ENCODE data around the gene ADRA2A. TPM values are rescaled to one million over a fixed set of nuclear protein-coding genes. Genes with fewer than 3 reads are reported as not detected.

ADRA2A gene
- total RNA-seq, 4 donors from 2014 or later = 0.42 to 3.8 (median 3.6) TPM

DNA sequence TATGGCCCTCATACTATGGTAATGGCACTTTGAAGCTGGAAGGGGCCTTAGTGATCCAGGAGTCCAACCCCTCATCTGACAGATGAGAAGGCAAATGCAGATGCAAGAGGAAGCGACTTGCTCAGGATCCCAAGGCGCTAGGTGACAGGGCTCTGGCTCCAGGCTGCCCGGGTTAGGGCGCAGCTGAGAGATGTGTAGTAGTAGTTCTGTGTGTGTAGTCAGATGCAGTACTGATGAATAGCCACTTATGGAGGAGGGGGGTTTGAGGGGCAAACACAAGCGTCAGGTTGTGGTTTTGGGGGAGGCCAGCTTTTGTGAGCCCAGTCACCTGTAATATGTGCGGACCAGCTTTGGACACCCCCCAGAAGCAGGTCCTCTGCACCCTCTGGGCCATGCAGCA, 4.8 kb downstream of the ADRA2A start:
- no peak overlapping the region for H3K27ac ChIP-seq (replicated peaks in 1 of 4)
- H3K27me3 ChIP-seq = peaks cover 3 to 65% (median 24%) of the 10 kb centered on the region in 4 donors
- H3K4me1 ChIP-seq = peaks cover 17 to 33% (median 20%) of the 10 kb centered on the region in 4 donors
- H3K9me3 ChIP-seq = no peaks in the 10 kb centered on the region
- 90% methylated on average over 6 of the region's 6 CpGs for WGBS
- DNase-seq (ENCODE audit: extremely low spot score) = peak; percentile 70
- intact Hi-C loops (cut with DNase I) = no loop called here
- no peak overlapping the region for H3K4me3 ChIP-seq
- TF ChIP-seq EP300 (IDR thresholded peaks at IDR 0.05) = no peak
- TF ChIP-seq POLR2A (IDR thresholded peaks at IDR 0.05; ENCODE audit: low read depth) = no peak
- H3K36me3 ChIP-seq = no peaks in the 10 kb centered on the region

DNA sequence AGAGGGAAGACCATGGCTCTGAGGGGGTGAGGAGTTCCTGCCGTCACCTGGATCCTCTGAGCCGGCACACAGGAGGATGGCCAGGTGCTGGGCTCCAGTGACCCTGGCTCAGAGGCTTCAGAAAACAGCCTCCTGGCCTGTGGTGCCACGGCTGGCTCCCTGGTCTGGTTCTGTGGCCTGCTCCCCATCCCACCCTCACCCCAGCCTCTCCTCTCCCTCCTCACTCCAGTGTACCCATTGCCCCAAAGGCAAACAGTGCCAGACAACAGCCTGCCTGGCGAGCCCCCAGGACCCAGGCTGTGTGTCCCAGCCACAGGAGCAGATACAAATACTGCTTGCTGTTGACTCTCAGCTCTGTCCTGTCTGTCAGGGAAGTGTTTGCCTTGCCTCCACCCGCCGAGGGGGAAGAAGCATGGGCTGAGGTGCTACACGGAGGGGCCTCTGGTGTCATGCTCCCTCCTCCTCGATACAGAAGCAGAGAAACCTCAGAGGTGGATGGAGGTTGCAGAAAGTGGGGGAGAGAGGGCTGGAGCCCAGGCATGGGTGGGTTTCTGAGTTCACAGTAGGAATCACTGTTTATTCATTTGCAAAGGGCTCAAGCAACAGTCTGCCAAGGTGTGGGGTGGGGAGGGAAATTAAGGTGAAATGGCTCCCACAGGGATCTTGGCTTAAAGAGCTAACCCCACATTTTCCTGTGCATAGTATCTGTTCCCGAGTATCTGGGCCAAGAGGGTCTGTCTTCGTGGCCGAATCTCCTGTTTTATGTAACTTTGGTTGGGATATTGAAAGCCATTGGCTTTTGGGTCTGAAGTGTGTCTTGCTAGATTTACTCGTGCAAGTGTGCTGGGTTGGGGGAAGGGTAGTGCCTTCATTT, 5.5 kb downstream of the ADRA2A start:
- TF ChIP-seq, protein P1, sequence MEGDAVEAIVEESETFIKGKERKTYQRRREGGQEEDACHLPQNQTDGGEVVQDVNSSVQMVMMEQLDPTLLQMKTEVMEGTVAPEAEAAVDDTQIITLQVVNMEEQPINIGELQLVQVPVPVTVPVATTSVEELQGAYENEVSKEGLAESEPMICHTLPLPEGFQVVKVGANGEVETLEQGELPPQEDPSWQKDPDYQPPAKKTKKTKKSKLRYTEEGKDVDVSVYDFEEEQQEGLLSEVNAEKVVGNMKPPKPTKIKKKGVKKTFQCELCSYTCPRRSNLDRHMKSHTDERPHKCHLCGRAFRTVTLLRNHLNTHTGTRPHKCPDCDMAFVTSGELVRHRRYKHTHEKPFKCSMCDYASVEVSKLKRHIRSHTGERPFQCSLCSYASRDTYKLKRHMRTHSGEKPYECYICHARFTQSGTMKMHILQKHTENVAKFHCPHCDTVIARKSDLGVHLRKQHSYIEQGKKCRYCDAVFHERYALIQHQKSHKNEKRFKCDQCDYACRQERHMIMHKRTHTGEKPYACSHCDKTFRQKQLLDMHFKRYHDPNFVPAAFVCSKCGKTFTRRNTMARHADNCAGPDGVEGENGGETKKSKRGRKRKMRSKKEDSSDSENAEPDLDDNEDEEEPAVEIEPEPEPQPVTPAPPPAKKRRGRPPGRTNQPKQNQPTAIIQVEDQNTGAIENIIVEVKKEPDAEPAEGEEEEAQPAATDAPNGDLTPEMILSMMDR (IDR thresholded peaks at IDR 0.05) = no peak
- TF ChIP-seq POLR2A (IDR thresholded peaks at IDR 0.05; ENCODE audit: low read depth) = no peak
- TF ChIP-seq POLR2AphosphoS5 (IDR thresholded peaks at IDR 0.05) = no peak
- TF ChIP-seq EP300 (IDR thresholded peaks at IDR 0.05) = no peak
- WGBS = 60% methylated on average over 11 of the region's 12 CpGs
- intact Hi-C loops (cut with DNase I) = no loop called here
- Histone ChIP-seq H3K27me3 (peaks cover 0 to 57% (median 17%) of the 10 kb centered on the region in 4 donors), H3K9me3 (no peaks in the 10 kb centered on the region), H3K4me1 (peaks cover 9 to 26% (median 12%) of the 10 kb centered on the region in 4 donors), H3K4me3 (no peak overlapping the region), H3K36me3 (no peaks in the 10 kb centered on the region), H3K27ac (replicated peaks in 1 of 4) (no peak overlapping the region)
- peak; percentile 89 for DNase-seq (ENCODE audit: extremely low spot score)

DNA sequence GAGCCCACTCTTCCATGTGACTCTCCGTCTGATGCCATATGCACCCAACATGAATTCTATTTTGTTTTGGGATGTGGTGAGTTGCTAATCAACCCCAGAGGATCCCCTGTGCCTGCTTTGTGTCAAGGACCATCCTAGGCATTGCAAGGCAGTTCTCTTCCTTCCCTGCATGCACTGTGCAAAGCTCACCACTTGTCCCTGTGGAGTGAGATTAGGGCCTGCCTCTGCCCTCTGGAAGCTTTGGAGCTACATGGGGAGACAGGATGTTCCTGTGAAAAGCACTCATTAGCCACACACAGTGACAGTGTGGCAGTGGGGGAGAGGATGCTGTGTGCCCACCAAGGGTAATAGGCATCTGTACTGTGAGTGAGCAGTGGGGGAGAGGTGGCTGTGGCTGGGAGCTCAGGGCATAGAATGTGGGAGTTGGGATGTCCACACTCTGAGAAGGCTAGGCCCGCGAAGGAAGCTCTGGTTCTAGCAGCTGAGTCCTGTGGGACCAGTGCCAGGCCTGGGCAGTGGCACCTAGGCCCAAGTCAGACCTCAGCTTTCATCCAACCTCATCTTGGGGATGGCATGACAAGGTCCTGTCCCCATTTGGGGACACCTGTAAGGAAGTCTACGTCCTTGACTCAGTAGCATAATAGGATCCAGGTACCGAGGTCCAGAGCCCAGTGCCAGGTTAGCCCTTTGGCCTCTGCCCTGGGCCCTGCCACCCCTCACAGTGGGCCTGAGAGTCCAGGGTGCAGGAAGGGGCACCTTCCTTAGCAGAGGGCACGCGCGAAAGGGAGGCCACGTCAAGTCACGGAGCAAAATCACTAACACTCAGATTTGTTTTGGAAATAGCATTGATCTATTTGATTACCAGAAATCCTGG, 6.6 kb downstream of the ADRA2A start:
- Histone ChIP-seq H3K27ac (replicated peaks in 1 of 4) (no peak overlapping the region), H3K4me3 (no peak overlapping the region), H3K27me3 (peaks cover 0 to 46% (median 6%) of the 10 kb centered on the region in 4 donors), H3K9me3 (no peaks in the 10 kb centered on the region), H3K4me1 (peaks cover 0 to 15% (median under 1%) of the 10 kb centered on the region in 4 donors), H3K36me3 (no peaks in the 10 kb centered on the region)
- TF ChIP-seq POLR2A (IDR thresholded peaks at IDR 0.05; ENCODE audit: low read depth) (no peak), POLR2AphosphoS5 (IDR thresholded peaks at IDR 0.05) (no peak), EP300 (IDR thresholded peaks at IDR 0.05) (no peak)
- TF ChIP-seq, protein P1 (IDR thresholded peaks at IDR 0.05) = no peak
- DNase-seq (ENCODE audit: extremely low spot score) = peak; percentile 90
- intact Hi-C loops (cut with DNase I) = no loop called here
- 95% methylated on average over 10 of the region's 10 CpGs for WGBS

DNA sequence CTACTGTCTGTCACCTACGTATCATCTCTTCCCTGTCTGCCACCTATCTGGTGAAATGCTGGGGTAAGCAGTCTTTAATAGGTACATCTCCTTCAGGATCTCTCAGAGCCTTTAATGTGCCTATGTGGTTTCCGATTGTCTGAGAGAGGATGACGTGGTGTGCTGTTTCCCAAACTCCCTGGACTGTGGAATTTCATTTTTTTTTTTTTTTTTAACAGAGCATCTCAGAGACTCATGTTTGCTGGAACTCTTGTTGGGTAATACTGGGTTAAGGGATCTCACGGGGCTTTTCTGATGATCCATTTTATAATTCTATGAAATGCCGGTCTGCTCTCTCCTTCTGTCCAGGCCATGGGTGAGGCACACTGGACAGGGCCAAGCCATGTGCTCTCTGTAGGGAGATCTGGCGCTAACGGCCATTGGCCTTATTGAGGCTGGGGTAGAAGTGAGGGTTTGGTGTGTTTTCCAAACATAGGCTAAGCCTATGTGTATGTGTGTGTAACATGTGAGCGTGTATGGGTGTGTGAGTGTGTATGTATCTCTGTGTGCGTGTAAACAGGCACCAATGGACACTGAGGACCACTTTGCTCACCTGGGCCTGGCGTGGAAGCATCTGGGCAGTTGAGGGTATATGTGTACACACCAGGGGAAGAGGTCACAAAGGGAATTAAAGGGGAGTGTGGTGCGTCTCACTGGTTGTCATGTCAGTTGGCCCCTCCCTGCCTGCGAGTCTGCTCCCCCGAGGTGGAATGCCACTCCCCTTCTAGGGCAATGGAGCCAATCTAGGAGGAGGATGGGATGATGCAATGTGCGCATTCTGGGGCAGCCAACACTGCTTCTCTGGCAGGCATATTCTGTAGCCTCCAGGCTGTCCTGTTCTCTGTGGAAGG, 7.8 kb downstream of the ADRA2A start:
- peak; percentile 91 for DNase-seq (ENCODE audit: extremely low spot score)
- Histone ChIP-seq H3K4me1 (peaks cover 0 to 4% (median 0%) of the 10 kb centered on the region in 4 donors), H3K27ac (replicated peaks in 1 of 4) (no peak overlapping the region), H3K27me3 (peaks cover 0 to 40% (median under 1%) of the 10 kb centered on the region in 4 donors), H3K4me3 (no peak overlapping the region), H3K9me3 (no peaks in the 10 kb centered on the region), H3K36me3 (no peaks in the 10 kb centered on the region)
- intact Hi-C loops (cut with DNase I) = no loop called here
- TF ChIP-seq POLR2AphosphoS5 (IDR thresholded peaks at IDR 0.05) = no peak
- TF ChIP-seq, protein P1 (IDR thresholded peaks at IDR 0.05) = no peak
- no peak for TF ChIP-seq EP300 (IDR thresholded peaks at IDR 0.05)
- TF ChIP-seq POLR2A (IDR thresholded peaks at IDR 0.05; ENCODE audit: low read depth) = no peak
- 77% methylated on average over 14 of the region's 14 CpGs for WGBS

Data from esophagus muscularis mucosa (tissue), 4 donors.